WERI-Rb-1 (cell line): ENCODE measurements around the gene PRMT7.

Experiments
- DNase-seq: peaks from one replicate; pipeline ENCODE4 v3.0.0-alpha.2; 2020
- H3K27ac ChIP-seq: fragments of 250-450 bp; sonication (Bioruptor Pico); 2 replicates; pipeline ENCODE4 v1.5.1; 2020; ENCODE audit warnings: mild to moderate bottlenecking, moderate library complexity
- H3K27me3 ChIP-seq: fragments of 250-450 bp; sonication (Bioruptor Pico); 2 replicates; pipeline ENCODE4 v1.5.1; 2021; ENCODE audit warnings: mild to moderate bottlenecking, low read depth, moderate library complexity; ENCODE audit not compliant: insufficient read depth, severe bottlenecking
- H3K36me3 ChIP-seq: fragments of 250-450 bp; sonication (Bioruptor Pico); 2 replicates; pipeline ENCODE4 v1.5.1; 2020; ENCODE audit warnings: mild to moderate bottlenecking, moderate library complexity
- H3K4me3 ChIP-seq: 2 replicates; pipeline ENCODE4 v1.5.1; 2011; ENCODE audit warnings: low read depth, mild to moderate bottlenecking, control low read depth, low read length
- H3K9me3 ChIP-seq: fragments of 250-450 bp; sonication (Bioruptor Pico); 2 replicates; pipeline ENCODE4 v1.5.1; 2021; ENCODE audit warnings: mild to moderate bottlenecking, moderate library complexity; ENCODE audit not compliant: severe bottlenecking
- TF ChIP-seq, protein P1 (sequence below): IDR thresholded peaks from 2 replicates; pipeline ENCODE4 v1.5.1; 2011; ENCODE audit warnings: low read depth, mild to moderate bottlenecking, control low read depth, inconsistent platforms, low read length

PRMT7 gene

DNA sequence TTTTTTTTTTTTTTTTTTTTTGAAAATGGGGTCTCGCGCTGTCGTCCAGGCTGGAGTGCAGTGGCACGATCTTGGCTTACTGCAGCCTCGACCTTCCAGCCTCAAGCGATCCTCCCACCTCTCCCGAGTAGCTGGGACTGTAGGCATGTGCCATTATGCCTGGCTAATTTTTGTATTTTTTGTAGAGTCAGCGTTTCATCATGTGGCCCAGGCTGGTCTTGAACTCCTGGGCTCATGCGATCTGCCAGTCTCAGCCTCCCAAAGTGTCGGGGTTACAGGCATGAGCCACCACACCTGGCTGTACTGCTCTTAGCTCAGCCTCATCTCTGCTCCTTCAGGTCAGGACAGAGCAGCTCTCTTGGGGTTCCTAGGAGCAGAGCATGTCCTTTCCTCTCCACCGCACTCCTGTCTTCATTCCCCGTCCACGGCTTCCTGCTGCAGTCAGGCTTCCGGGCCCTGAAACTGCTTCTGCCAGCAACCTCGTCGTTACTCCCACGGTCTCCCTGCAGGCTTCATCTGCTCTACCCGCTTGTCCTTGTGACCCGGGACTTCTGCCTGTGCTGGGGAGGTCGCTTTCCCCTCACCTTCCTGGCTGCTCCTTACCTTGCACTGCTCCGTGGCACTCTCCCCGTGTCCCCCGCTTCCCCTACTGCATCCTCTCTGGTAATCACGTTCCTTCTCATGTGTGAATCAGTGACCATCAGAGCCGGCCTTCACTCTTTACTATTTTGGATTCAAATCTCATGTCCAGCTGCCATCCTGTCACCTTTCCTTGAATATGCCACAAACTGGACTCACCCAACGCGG lies 38.0 kb downstream of the PRMT7 start:
- no peak for DNase-seq
- H3K27ac ChIP-seq = no peak overlapping the region
- H3K9me3 ChIP-seq = no peaks in the 10 kb centered on the region
- TF ChIP-seq, protein P1, sequence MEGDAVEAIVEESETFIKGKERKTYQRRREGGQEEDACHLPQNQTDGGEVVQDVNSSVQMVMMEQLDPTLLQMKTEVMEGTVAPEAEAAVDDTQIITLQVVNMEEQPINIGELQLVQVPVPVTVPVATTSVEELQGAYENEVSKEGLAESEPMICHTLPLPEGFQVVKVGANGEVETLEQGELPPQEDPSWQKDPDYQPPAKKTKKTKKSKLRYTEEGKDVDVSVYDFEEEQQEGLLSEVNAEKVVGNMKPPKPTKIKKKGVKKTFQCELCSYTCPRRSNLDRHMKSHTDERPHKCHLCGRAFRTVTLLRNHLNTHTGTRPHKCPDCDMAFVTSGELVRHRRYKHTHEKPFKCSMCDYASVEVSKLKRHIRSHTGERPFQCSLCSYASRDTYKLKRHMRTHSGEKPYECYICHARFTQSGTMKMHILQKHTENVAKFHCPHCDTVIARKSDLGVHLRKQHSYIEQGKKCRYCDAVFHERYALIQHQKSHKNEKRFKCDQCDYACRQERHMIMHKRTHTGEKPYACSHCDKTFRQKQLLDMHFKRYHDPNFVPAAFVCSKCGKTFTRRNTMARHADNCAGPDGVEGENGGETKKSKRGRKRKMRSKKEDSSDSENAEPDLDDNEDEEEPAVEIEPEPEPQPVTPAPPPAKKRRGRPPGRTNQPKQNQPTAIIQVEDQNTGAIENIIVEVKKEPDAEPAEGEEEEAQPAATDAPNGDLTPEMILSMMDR = no peak
- no peak overlapping the region for H3K4me3 ChIP-seq
- peaks cover 56% of the 10 kb centered on the region for H3K36me3 ChIP-seq
- H3K27me3 ChIP-seq = no peaks in the 10 kb centered on the region

DNA sequence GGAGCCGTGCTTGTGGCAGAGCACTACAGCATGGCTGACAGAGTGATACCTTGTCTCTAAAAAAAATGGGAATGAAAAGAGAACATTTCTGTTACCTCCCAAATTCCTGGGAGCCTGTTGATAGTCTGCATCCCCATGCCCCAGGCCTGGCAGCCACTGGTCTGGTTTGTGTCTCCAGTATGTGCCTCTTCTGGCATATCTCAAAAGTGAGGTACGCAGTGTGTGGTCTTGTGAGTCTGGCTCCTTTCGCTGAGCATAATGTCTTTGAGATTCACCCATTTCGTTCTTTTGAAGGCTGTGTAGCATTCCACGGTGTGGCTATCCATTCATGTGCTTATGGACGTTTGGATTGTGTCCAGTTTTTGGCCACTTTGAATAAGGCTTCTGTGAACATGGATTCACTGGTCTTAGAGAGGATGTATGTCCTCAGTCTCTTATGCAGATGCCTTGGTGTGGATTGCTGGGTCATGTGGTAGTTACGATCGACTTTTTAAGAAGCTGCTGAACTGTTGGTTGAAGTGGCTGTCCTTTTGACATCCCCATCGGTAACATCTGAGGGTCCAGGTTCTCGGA lies 39.1 kb downstream of the PRMT7 start:
- no peak for DNase-seq
- Histone ChIP-seq H3K36me3 (peaks cover 58% of the 10 kb centered on the region), H3K27me3 (no peaks in the 10 kb centered on the region), H3K9me3 (no peaks in the 10 kb centered on the region), H3K4me3 (no peak overlapping the region), H3K27ac (no peak overlapping the region)
- TF ChIP-seq, protein P1 = no peak

DNA sequence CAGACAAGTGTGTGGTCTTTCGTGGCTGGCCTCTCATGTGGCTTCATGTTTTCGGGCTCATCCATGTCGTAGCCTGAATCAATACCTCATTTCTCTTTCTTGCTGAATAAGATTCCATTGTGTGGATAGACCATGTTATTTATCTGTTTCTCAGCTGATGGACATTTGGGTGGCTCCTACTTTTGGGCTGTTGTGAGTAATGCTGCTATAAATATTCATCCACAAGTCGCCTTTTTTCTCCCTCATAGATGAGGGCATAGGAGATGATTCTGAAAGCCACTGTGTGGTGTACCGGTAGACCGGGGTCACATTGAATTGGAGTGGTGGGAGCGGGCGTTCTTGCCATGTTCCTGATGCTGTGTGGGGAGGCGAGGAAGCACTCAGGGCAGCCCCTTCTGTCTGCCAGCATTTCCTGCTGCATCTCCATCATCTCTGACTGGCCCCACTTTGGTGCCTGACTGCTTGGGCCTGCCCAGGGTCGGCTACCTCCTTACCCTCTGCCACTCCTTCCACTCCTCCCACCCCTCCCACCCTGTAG lies 40.1 kb downstream of the PRMT7 start:
- Histone ChIP-seq H3K27me3 (no peaks in the 10 kb centered on the region), H3K36me3 (peaks cover 56% of the 10 kb centered on the region), H3K27ac (no peak overlapping the region), H3K9me3 (no peaks in the 10 kb centered on the region), H3K4me3 (no peak overlapping the region)
- TF ChIP-seq, protein P1 = no peak
- DNase-seq = no peak

DNA sequence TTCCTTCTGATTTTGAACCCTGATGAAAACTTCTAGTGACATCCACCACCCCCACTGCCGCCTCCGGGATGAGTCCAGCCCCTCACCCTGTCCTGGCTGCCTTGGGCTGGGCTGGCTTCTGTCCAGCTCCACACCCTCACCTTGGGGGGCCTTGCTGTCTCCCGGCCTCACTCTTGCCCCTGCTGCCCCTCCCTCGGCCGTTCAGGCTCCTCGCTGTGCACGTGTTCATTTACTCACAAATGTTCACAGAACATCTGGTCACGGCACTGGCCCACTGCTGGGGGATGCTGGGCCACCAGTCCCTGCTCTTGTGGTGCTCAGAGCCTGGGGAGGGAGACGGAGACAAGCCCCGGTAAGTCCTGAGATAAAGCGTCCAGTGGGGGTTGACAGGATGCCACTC lies 40.6 kb downstream of the PRMT7 start:
- Histone ChIP-seq H3K27ac (no peak overlapping the region), H3K9me3 (no peaks in the 10 kb centered on the region), H3K4me3 (no peak overlapping the region), H3K27me3 (no peaks in the 10 kb centered on the region), H3K36me3 (peaks cover 56% of the 10 kb centered on the region)
- DNase-seq = no peak
- TF ChIP-seq, protein P1 = no peak

DNA sequence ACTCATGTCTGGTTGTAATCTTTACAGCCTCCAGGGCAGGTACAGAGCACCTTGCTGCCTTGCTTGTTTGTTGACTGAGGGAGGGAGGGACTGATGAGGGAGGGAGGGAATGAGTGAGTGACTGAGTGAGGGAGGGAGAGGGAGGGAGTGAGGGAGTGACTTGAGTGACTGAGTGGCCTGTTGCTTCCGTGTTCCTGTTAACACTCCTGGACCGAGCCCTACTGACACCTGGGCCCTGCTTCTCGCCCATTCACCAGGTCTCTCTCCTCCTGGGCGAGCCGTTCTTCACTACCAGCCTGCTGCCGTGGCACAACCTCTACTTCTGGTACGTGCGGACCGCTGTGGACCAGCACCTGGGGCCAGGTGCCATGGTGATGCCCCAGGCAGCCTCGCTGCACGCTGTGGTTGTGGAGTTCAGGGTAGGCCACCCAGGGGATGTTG lies 41.2 kb downstream of the PRMT7 start:
- no peaks in the 10 kb centered on the region for H3K9me3 ChIP-seq
- no peak for DNase-seq
- H3K27ac ChIP-seq = no peak overlapping the region
- no peaks in the 10 kb centered on the region for H3K27me3 ChIP-seq
- H3K36me3 ChIP-seq = peaks cover 51% of the 10 kb centered on the region
- TF ChIP-seq, protein P1 = no peak
- no peak overlapping the region for H3K4me3 ChIP-seq
